Anterior cingulate cortex (tissue), 58 donors: ENCODE measurements around the gene ARID1B.
"Not testable (repeated sequence)": the region's sequence is repeated elsewhere in the genome, so short reads cannot be mapped to it uniquely, and the experiment has no call there.

Source experiments
- DNase-seq, 58 donors: peaks; one replicate each; lab custom pipeline; 2025; lab: John Stamatoyannopoulos, UW

Gene ARID1B

GRCh38 chr6:157030755-157031154, 253.6 kb downstream of the ARID1B start:
- DNase-seq: peak in 22 of 58 donors; percentile 11 to 66 (median 39)

- no peak for DNase-seq
Observed at GRCh38 chr6:157032923-157033322, 255.7 kb downstream of the ARID1B start.

DNA sequence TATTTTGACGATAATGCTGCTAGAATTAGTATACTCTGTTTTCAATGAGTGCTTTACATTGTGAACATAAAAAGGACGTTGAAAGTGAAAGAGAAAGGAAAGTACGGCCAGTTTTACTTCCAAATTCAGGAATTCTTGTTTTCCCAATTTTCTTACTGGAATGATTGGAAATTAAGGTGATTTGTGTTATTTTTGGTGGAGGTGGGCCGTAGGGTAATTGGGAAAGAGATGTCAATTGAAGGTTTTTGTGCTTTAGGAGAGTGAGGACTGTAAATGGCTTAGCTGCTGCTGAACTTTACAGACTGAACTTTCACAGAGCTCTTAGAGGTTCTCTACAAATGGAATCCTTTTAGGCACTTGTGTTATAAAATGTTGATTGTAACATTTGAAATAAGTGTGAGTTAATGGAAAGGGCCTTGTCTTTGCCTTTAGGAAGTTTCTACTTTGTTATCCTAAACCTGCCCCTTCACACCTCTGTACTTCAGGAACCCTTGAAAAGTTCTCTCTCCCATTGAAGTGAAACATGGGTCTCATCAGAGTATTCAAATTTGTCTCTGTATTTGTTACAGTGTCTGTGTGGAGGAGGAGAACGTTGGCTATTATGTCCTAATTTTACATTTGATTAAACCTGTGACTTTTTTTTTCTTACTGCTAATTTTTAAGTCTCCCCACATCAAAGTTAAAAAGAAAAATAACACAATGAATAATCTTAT, 256.4 kb downstream of the ARID1B start:
- no peak for DNase-seq

GRCh38 chr6:157034436-157035230, 257.5 kb downstream of the ARID1B start:
- DNase-seq: no peak

GRCh38 chr6:157035546-157035945, 258.4 kb downstream of the ARID1B start:
- DNase-seq: peak in 6 of 58 donors; percentile 16 to 38 (median 20)

- peak in 22 of 58 donors; percentile 8 to 79 (median 34) for DNase-seq
Observed at GRCh38 chr6:157036245-157036711, 259.1 kb downstream of the ARID1B start.

GRCh38 chr6:157037165-157037564, 260.0 kb downstream of the ARID1B start:
- peak in 4 of 58 donors; percentile 16 to 43 (median 28) for DNase-seq

DNA sequence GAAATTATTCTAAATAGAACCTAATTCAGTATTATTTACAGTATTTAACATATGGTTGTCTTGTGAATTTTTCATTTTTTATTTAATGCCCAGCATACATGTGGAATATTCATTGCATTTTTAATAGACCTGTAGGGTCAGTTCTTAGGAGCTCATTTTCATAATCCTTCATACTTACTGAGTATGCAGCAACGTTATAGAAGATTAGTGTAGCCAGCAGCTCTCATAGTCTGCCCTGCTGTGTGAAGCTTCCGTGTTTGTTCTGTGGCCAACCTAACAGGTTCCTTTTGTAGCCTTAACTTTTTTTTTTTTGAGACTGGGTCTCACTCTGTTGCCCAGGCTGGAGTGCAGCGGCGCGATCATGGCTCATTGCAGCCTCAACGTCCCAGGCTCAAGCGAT, 261.4 kb downstream of the ARID1B start:
- no peak for DNase-seq

GRCh38 chr6:157039639-157040038, 262.5 kb downstream of the ARID1B start:
- DNase-seq: not testable (repeated sequence)

DNA sequence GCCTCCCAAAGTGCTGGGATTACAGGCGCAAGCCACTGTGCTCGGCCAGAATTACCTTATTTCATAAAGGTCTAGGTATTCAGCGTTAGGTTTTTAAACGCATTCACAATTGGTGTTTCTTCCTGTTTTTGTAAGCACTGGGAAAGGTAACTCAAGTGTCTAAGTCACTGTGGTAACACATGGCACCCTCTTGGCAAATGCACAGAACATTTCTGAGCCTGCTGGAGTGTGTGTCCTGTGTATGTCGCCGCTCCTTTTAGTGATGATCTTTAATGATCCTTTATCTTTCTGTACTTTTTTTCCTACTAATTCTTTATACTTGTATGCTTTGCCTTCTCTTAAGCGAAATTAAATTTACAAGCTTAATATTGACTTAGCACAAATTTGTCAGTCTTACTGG, 263.0 kb downstream of the ARID1B start:
- no peak for DNase-seq

DNA sequence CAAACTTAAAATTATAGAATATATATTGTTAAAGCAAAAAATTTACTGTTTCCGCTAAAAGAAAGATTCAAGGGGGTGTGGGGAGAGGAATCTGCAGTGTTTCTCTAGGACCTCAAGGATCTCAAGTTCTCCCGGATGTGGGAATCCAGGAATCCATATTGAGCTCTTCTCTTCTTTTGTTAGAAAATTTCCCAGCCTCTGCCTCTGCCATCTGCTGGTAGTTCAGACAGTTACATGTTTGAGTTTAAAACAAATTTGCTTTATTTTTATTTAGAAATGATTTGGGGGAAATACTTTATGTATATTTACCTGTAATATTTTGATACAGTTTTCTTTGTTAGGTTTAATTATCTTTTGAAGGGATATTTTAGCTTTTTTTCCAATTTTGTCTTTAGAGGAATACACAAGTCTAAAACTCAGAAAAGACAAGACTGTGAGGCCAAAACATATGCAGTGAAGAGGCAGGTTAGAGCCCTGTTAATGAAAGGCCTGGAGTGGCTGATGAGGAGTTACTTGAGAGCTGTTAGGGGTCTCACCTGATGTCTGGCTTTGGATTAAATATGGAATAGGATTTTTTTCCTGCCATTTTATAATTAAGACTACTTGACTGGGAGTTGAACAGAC, 268.8 kb downstream of the ARID1B start:
- no peak for DNase-seq

DNA sequence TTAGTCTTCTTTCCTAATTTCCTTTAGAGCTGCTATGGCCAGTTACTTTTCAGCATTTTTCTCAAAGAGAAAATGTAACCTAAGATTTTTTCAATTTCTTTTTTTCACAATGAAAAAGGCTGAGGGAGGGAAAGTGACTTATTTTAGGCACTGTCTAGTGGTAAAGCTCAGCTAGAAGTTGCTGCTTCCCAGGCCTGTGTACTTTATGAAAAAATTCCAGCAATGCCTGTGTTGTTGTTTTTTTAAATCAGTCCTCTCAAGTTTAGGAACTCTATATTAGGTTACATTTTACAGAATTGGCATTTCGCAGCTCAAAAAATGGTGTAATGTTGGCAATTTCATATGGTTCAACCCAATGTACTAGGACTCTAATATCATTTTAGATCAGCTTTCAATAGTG, 269.6 kb downstream of the ARID1B start:
- DNase-seq: no peak

- no peak for DNase-seq
Observed at GRCh38 chr6:157047328-157047727, 270.1 kb downstream of the ARID1B start.

DNA sequence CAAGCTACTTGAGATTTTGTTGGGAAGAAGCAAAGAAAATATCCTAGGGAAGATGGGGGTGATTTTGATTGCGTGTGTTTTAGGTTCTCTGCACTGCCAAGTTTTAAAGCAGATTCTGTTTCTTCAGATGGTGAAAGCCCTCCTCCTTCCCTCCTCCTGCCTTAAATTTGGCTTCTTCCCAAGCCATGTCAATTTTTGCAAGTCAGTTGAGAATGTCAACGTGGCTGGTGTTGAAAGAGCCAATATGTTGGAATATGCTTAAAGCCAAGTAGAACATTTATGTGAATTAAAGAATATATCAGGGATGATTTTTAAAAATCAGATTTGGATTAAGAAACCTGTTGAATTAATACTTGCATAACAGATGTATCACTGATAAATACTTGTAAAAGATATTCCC, 270.8 kb downstream of the ARID1B start:
- DNase-seq: peak in 2 of 58 donors; percentile 29 to 39

- DNase-seq: no peak
Observed at GRCh38 chr6:157049133-157049532, 272.0 kb downstream of the ARID1B start.

DNA sequence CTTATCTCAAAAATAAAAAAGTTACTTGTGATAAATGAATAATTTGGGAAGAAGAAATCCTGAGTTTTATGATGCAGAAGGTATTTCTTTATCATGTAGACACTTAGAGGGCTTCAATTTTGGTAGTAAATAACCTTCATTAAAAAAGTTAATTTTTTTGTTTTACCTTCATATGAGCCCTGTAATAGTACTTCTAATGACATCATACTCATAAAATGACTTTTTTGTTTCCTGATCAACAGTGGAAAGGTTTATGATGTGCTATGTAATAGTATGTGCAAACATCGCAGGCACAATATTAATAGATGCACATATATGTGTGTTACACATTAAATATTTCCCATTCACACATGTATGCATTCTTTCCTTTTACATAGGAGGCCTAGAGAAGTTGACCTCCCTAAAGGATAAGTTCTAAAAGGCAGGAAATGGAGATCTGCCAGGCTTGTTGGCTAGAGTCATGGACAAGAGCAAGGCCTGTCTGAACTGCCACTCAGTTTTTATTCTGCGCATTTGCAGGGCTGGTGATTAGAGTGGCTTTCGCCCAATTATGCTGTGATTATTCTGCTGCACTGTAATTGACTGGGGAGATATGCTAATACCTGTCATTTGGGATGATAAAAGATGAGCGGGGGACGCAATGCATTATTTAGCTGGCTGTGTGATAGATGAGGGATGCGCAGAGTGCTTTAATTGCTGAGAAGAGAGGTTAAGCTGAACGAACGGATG, 273.5 kb downstream of the ARID1B start:
- DNase-seq: no peak

- no peak for DNase-seq
Observed at GRCh38 chr6:157054531-157054979, 277.4 kb downstream of the ARID1B start.

DNA sequence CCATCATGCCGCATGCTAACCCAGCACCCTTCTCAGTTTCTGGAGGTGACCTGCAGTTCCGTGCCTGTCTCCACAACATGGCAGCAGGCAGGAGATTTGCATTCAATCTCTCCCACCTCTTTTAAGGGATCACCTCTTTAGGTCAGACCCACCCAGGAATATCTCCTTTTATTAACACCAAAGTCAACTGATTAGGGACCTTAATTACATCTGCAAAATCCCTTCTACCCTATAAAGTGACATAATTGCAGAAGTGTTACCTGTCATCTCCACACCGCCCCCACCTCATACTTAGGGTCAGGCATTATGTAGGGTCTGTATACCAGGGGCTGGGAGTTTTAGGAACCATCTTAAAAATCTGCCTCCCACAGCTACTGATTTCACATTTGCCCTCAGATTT, 278.7 kb downstream of the ARID1B start:
- no peak for DNase-seq

GRCh38 chr6:157056275-157056674, 279.1 kb downstream of the ARID1B start:
- no peak for DNase-seq

DNA sequence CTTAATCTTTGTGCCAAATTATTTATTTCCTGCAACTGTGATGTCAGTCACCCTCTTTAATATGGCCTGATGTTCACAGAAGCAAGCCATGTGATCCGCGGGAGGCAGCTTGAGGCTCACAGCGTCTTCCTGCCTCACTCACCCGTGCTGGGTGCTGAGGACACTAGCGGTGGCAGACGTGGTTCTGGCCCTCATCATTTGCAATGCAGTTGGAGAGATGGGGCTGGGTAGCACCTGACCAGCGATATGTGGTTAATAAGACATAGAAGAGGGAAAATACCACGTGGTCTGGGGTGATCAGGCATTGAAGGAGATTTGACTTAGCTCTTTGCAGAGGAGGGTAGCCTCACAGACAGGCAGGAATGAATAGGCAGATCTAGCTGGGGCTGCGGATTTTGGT, 281.4 kb downstream of the ARID1B start:
- DNase-seq: no peak
